Mesenteric fat pad (tissue), 1 donor: Measurements from ENCODE around the gene ERICH2. TPM values are rescaled to one million over a fixed set of nuclear protein-coding genes. Genes with fewer than 3 reads are reported as not detected.

Experiments used
- DNase-seq: peaks from one replicate; pipeline ENCODE4 v3.0.0-alpha.2; 2020; ENCODE audit warnings: low spot score
- total RNA-seq: library from RNA; stranded (reverse); fragmentation: NEBNext Ultra II Directional; extraction: Animal tissue kit (Norgen Biotek cat#: 25700); gene quantifications from one replicate; pipeline ENCODE4 v1.2.1, GENCODE V29; 2021
- donor health status: DM: yes; HTN: yes; CAD: no.

Gene ERICH2
- total RNA-seq, 1 donor from 2014 or later, result not detected

DNA sequence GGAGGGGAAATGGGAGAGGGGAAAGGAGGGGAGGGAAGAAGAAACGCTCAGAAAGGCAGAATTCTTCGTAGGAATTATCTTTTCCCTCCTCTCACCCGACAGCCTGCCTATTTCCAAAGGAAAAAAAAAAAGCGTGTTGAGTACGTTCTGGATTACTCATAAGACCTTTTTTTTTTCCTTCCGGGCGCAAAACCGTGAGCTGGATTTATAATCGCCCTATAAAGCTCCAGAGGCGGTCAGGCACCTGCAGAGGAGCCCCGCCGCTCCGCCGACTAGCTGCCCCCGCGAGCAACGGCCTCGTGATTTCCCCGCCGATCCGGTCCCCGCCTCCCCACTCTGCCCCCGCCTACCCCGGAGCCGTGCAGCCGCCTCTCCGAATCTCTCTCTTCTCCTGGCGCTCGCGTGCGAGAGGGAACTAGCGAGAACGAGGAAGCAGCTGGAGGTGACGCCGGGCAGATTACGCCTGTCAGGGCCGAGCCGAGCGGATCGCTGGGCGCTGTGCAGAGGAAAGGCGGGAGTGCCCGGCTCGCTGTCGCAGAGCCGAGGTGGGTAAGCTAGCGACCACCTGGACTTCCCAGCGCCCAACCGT, 46.4 kb downstream of the ERICH2 start, which contains the start of gene GAD1:
GAD1 (plus strand) TSS at position 384 of the 589 bp plus-strand sequence. CDS start 1,705 bp downstream, outside the sequence.
- no peak for DNase-seq

DNA sequence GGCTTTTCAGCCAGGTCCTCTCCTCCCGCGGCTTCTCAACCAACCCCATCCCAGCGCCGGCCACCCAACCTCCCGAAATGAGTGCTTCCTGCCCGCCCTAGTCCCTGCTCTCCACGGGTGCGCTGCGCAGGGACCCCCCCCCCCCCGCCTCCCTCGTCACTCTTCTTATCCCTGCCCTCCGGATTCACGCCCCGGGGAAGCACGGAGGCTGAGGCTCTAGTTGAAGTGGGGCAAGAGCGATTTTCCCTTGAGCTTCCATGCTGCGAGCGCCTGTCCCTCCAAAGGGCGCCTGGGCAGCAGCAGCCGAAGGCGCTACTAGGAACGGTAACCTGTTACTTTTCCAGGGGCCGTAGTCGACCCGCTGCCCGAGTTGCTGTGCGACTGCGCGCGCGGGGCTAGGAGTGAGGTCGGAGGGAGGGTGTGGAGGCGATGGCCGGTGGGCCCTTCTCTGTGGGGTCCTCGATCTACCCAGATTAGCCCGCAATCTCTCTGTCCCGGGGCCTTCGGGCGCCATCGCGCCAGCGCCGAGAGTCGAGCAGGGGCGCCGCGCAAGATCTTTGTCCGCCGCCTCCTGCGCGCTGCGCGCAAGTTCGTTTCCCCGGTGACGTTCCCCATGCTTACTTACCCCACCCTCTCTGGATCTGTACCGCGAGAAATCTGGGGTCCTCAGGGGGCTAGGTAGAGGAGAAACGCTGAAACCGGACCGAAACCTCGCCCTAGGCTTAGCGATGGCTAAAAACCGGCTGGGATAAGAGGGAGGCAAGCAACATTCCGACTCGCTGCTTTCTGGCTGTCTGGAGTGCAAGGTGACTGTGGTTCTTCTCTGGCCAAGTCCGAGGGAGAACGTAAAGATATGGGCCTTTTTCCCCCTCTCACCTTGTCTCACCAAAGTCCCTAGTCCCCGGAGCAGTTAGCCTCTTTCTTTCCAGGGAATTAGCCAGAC, 47.2 kb downstream of the ERICH2 start:
- DNase-seq, result no peak

DNA sequence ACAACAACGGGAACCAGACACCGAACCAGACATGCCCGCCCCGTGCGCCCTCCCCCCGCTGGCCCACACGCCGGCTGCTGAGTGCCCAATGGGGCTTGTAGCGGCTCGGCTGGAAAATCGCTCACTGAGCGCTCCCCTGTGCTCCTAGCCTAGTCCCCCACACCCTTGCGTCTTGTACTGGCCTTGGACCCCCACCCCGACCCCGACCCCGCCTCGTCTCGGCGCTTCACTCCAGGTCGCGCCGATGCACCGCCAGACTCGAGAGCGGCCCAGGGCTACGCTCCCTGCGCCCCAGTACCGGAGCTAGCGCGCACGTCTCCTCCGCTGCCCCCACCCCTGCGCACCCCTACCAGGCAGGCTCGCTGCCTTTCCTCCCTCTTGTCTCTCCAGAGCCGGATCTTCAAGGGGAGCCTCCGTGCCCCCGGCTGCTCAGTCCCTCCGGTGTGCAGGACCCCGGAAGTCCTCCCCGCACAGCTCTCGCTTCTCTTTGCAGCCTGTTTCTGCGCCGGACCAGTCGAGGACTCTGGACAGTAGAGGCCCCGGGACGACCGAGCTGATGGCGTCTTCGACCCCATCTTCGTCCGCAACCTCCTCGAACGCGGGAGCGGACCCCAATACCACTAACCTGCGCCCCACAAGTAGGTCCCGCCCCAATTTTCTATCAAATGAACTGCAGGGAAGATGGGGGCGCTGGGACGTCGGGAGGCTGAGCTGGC, 48.0 kb downstream of the ERICH2 start:
- DNase-seq, result no peak

DNA sequence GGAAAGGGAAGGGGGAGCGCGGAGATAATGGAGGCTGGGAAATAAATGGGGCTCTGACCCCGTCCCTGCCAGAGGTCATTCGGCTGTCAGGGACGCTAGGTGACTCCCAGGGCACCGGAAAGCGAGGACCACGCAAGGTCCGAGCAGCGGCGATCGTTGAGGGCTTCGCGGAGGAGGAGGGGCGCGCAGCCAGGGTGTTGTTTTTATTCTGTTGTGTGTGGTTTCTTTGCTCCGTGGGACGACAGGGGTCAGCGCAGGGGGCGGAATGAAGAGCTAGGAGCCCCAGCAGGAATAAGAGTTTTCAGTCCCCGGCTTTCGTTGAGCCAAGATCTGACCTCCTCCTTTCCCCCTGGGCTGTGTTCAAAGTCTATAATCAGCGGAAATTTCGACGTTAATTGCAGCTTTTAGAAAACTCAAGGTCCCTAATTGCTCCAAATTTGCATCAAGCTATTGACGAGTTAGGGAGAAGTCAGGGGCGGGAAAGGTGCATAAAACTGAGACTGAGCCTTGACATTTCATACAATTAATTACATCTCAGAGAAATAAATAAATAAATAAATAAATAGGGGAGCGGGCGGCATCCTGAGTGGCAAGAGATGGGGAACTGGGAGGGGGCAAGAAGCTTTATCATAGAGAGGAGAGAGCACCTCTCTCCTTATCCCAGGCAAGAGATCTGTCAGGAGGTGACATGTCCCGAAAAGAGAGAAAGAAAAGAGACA, 48.7 kb downstream of the ERICH2 start:
- no peak for DNase-seq

DNA sequence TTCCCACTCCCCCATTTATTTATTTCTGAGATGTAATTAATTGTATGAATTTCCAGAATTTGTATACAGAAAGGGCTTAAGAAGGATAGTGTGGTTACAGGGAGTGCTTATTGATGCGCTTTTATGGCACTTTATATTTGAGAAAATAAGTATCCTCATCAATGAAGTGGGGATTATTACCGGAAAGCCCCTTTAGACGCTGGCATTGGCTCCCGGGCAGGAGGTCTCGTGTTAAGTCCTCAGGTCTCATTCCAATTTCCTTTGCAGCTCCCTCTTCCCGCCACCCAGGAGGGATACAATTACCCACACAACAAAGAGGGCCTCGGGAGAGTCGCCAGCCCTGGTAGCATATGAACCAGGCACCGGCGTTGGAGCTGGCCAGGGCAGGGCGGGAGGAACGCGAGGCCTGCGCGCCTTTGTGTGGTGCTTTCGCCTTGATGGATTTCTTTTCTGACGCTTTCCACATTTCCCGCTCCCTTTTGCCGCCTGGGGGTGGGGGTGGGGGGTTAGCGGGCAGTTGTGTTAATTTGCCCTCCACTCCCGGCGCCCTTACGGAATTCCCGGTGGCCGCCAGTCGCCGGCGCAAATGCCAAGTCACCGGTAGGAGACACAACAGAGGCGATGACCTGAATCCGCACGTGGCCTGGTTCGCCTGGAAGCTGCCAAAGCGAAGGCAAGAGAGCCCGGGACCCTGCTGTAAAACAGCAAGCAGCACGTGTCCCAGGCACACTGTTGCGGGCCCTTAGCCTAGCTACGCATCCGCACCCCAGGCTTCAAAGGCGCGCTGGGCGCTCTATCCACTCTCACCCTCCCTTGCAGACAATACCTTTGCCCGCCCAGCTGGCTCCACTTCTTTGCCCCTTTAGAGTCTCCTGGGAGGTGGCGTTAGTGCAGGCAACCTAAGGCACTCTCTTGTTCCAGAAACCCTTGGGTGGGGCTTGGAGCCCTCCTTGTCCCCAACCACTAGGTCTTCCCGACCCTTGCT, 49.8 kb downstream of the ERICH2 start:
- DNase-seq, result no peak

DNA sequence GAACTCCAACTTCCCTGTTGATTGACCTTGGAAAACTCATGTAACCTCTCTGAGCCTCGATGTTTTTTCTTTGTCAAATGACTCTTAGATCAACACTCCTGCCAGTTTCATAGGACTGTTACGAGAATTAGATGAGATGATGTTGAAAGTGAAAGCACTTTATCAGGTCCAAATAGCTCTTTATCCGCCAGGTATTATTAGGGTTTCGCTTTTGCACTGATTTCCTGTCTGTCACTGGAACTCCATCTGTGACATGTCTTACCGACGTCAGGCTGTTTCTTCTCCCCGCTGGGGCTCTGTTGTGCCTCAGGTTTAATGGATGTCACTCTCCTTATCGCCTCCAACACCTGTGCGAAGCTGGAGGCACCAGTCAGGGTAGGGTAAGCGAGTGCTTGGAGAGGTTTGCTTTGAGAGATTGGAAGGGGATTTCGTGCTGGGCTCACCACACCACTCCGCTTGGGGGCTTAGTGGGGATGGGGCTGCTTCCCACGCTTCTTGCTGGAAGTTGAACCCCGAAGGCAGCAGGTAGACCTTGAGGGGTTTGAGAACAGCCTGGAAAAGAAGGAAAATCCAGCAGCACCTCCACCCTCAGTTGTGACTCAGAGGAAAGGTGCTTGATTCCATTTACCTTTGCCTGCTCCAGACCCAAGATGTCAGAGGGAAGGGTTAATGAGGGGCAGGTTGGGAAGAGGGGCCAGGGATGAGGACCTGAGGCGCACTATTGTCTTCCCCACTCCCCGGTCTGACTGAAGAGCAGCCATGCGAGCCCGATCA, 50.8 kb downstream of the ERICH2 start:
- DNase-seq, result no peak

DNA sequence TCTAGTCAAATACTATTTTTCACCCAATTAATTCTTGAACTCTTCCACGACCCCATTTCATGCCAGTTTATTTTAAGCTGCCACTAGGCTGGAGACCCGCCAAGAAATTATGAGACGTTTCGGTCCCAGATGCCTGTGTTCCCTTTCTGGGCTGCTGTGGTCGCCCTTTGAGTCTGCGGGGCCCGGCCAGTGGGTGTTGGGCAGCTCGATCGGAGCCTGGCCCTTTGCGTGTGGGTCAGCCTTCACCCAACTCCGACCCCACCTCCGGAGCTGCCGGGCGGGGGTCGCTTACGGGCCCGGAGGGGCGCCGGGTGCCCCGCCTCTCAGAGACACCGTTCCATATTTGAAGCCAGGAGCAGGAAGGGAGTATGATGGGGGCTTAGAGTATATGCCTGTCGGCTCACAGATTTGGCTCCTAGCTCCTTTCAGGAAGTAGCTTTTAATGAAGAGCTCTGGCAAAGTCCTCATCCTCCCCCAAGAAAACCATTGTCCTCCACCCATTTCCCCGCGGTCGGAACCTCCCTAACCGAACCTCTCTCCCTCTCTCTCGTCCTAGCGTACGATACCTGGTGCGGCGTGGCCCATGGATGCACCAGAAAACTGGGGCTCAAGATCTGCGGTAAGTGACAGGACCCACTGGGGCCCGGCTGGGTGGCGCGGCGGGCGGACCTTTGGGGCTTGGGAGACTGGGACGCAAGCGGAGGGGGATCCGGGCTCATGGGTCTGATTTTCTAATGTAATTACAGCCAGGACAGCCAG, 51.5 kb downstream of the ERICH2 start:
- DNase-seq, result no peak

DNA sequence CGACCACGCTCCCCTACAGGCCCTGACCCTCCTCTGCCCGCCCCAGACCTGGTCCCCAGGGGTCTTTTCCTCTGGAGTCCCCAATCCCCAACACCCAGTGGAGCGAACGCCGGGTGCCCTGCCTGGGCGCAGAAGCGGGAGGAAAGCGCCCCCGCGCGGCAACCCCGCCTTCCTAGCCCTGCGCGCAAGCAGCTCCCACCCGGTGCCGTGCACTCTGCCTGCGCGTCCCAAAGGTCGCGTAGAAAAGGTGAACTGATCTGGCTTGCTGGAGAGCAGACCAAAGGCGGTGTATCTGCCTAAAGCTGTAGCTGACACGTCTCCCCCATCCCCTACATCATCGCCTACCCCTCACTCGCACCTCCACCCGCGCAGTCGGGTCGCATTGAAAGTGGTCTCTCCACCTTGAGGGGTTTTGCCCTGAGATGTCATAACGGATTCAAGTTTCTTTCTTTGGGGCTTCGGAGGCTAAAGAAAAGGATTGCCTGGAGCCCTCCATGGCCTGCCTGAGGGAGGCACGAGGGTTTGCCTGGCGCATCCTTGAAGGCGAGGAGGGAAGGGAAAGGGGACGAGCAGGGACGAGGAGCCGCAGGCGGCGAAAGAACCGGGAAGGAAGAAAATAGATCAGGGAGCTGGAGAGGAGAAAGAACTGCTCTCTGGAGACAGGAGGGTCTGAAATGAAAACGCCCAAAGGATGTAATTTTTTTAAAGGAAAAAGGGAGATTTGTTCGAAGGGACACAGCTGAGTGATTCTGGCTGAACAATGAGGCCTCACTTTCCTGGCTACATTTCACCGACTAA, 52.3 kb downstream of the ERICH2 start:
- DNase-seq, result no peak

DNA sequence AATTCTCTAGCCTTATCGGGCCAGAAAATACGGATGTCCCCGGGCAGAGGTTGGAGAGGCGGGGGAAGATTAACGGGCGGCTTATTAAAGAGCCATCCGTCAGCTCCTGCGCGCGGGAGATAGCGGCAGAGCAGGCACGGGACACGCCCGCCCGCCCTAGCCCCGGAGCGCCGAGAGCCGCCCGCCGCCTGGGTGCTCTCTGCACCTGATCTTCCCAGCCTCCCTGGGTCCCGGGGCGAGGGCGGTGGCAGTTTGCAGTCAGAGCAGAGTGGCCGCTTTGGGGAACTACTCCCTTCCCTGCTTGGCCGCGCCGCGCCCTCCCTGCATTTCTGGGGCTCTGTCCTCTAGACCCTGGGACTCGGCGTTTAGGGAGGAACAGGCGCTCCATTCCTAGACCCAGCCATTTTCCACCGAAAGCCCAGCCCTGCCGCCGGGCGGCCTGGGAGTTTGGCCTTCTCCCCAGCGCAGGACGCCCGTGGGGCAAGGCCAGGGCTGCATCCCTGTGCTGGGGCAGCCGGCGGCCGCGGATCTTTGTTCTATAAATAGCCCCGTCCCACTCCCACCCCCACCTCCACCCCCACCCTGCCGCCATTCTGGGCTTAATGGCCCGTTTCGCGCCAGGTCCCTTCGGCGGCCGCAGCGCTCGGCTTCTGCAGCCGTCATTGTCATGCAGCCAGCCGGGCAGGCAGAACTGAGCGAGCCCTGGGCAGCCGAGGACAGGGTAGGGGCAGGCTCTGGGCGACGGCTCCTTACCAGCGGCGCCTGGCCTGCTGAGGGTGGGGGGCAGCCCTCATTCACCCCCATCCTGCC, 53.1 kb downstream of the ERICH2 start:
- DNase-seq, result no peak

DNA sequence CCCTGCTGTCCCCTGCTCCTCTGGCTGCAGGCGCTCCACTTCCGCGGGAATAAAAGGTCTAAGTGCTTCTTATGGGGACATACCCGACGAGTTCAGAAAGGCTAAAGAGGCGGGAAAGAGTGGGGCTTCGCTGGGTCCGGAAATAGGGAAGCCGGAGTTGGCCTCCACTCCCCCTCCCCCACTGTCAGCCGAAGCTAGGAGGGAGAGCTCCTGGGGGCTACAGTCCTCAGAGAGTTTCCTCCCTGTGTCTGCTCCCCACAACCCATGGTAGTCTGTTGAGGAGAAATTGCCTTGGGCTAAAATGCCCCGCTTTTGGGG, 53.7 kb downstream of the ERICH2 start:
- no peak for DNase-seq

DNA sequence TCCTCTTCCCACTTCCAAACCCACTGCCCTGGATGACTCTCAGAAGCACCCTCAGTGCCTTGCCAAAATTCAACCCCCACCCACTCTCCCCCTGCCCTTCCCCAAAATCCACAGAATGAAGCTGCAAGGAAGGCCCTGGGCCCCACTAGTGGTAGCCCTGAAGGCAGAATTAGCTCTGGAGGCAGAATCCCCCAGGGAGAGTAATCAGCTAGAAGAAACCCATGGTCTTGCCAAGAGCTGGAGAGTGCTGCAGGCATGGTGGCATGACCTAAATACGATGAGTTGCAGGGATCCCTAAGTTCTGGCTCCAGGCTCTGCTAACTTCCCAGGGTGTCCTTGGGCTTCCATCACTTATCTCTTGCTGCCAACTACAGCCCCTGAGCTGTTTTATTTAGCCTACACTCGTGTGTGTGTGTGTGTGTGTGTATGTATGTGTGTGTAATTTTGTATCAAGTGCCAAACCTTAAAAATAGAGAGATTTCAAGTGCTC, 54.4 kb downstream of the ERICH2 start:
- DNase-seq, result no peak

DNA sequence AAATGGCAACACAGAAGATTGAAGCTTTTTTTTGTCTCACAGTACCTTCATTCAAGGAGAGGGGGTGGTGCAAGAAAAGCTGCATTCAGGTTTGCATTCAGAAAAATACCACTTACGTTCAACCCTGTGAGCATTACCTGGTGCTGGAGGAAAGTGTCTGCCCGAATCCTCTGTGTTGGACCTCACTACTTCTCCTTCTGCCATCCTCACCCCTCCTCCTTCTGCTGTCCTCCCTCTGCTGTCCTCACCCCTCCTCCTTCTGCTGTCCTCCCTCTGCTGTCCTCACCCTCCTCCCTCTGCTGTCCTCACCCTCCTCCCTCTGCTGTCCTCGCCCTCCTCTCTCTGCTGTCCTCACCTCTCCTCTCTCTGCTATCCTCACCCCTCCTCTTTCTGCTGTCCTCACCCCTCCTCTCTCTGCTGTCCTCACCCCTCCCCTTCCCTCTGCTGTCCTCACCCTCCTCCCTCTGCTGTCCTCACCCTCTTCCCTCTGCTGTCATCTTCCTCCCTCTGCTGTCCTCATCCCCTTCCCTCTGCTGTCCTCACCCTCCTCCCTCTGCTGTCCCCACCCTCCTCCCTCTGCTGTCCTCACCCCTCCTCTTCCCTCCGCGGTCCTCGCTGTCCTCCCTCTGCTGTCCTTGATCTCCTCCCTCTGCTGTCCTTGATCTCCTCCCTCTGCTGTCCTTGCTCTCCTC, 57.8 kb downstream of the ERICH2 start:
- no peak for DNase-seq

DNA sequence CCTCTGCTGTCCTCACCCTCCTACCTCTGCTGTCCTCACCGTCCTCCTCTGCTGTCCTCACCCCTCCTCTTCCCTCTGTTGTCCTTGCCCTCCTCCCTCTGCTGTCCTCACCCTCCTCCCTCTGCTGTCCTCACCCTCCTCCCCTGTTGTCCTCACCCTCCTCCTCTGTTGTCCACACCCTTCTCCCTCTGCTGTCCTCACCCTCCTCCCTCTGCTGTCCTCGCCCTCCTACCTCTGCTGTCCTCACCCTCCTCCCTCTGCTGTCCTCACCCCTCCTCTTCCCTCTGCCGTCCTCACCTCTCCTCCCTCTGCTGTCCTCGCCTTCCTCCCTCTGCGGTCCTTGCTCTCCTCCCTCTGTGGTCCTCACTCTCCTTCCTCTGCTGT, 58.3 kb downstream of the ERICH2 start:
- no peak for DNase-seq

DNA sequence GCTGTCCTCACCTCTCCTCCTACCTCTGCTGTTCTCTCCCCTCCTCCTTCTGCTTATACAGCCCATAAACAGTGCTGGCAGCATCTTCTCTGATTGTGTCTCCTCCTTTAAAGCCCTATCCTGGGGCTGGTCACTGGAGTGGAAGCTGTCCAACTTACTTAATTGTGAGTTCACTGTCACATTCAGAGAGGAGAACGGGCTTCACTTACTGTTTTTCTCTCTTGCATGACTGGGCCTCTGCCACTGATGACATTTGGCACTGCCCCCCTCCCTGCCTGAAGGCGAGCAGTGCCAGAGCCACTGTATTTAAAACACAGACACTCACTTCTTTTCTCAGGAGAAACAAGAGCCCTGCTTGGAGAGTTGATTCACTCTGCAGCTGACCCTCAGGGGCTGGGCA, 58.9 kb downstream of the ERICH2 start:
- no peak for DNase-seq

DNA sequence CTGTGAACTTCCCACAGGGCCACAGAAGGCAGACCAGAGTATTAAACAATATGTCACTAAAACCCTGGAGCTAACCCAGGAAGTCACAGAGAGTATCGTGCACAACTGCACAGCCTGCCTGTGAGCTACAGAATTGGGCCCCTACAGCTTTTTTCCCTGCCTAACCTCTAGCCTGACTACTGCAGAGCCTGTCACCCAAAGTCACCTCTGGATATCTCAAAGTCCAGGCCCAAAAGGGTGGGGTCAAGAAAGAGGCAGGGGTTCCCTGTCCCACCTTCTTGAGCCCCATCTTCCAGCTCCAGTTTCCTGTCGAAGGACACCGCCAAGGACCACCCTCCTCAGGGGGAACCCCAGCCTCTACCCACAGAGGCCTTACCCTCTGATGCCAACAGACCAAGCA, 60.0 kb downstream of the ERICH2 start:
- no peak for DNase-seq

DNA sequence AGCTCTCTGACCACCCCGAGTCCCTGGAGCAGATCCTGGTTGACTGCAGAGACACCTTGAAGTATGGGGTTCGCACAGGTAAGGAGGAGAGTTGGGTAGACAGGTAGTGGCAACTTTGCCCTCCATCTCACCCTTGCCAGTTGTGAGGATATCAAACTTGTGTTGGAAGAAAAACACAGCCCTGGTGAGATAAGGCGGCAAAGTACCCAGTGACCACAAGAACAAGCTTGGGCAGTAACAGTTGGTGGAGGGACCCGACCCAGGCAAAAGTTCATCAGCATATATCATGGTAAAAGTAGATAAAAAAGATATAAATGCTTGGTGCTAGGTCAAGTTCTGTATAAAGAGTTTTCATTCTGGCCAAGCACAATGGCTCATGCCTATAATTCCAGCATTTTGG, 60.9 kb downstream of the ERICH2 start:
- no peak for DNase-seq
